SU-DHL-6 (cell line): Measurements from ENCODE around the gene TRABD.
"Not testable (repeated sequence)": the region's sequence is repeated elsewhere in the genome, so short reads cannot be mapped to it uniquely, and the experiment has no call there.

Experiments used
- EZH2phosphoT487 ChIP-seq: fragments of 200-600 bp; sonication (generic), shearing (Covaris generic); conservative IDR thresholded peaks from 2 replicates; pipeline ENCODE4 v1.6.1; 2018; ENCODE audit warnings: mild to moderate bottlenecking, antibody characterized with exemption, low read length, moderate library complexity, mixed read lengths
- TF ChIP-seq, protein P1 (sequence below): fragments of 200-600 bp; sonication (generic); IDR thresholded peaks from one replicate; pipeline ENCODE4 v1.5.1; 2017; ENCODE audit warnings: antibody characterized with exemption, mild to moderate bottlenecking, low read length, moderate library complexity; ENCODE audit not compliant: insufficient read depth, poor library complexity, severe bottlenecking

GRCh38 chr22:50137277-50137676 lies 48.4 kb upstream of the TRABD start:
- TF ChIP-seq, protein P1, sequence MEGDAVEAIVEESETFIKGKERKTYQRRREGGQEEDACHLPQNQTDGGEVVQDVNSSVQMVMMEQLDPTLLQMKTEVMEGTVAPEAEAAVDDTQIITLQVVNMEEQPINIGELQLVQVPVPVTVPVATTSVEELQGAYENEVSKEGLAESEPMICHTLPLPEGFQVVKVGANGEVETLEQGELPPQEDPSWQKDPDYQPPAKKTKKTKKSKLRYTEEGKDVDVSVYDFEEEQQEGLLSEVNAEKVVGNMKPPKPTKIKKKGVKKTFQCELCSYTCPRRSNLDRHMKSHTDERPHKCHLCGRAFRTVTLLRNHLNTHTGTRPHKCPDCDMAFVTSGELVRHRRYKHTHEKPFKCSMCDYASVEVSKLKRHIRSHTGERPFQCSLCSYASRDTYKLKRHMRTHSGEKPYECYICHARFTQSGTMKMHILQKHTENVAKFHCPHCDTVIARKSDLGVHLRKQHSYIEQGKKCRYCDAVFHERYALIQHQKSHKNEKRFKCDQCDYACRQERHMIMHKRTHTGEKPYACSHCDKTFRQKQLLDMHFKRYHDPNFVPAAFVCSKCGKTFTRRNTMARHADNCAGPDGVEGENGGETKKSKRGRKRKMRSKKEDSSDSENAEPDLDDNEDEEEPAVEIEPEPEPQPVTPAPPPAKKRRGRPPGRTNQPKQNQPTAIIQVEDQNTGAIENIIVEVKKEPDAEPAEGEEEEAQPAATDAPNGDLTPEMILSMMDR = not testable (repeated sequence)
- TF ChIP-seq EZH2phosphoT487 = not testable (repeated sequence)
